Measurements from ENCODE around the gene GRM8. TPM values are rescaled to one million over a fixed set of nuclear protein-coding genes. Genes with fewer than 3 reads are reported as not detected.

GRM8 gene
- total RNA-seq, 1 experiment from 2014 or later = not detected

- no peak for DNase-seq (ENCODE audit: low read depth)
Measured at GRCh38 chr7:126668367-126668752, 584.4 kb downstream of the GRM8 start.

- DNase-seq (ENCODE audit: low read depth) = peak; percentile 71
Measured at GRCh38 chr7:126667742-126668366, 584.9 kb downstream of the GRM8 start.

- DNase-seq (ENCODE audit: low read depth) = no peak
Measured at GRCh38 chr7:126662856-126663255, 589.9 kb downstream of the GRM8 start.

- DNase-seq (ENCODE audit: low read depth) = no peak
Measured at GRCh38 chr7:126659124-126659523, 593.6 kb downstream of the GRM8 start.

- DNase-seq (ENCODE audit: low read depth) = no peak
Measured at GRCh38 chr7:126658684-126659083, 594.1 kb downstream of the GRM8 start.

- no peak for DNase-seq (ENCODE audit: low read depth)
Measured at GRCh38 chr7:126657599-126658358, 595.0 kb downstream of the GRM8 start.

GRCh38 chr7:126657137-126657536 is 595.6 kb downstream of the GRM8 start:
- DNase-seq (ENCODE audit: low read depth) = no peak

- no peak for DNase-seq (ENCODE audit: low read depth)
Measured at GRCh38 chr7:126656165-126656564, 596.6 kb downstream of the GRM8 start.

GRCh38 chr7:126637538-126637937 is 615.2 kb downstream of the GRM8 start:
- DNase-seq (ENCODE audit: low read depth) = no peak

GRCh38 chr7:126635545-126635944 is 617.2 kb downstream of the GRM8 start:
- DNase-seq (ENCODE audit: low read depth) = no peak

GRCh38 chr7:126608339-126608776 is 644.4 kb downstream of the GRM8 start:
- DNase-seq (ENCODE audit: low read depth) = peak; percentile 5

GRCh38 chr7:126606331-126606730 is 646.4 kb downstream of the GRM8 start:
- DNase-seq (ENCODE audit: low read depth) = no peak

GRCh38 chr7:126605553-126605952 is 647.2 kb downstream of the GRM8 start:
- DNase-seq (ENCODE audit: low read depth) = no peak

GRCh38 chr7:126605056-126605455 is 647.7 kb downstream of the GRM8 start:
- no peak for DNase-seq (ENCODE audit: low read depth)

GRCh38 chr7:126589068-126589684 is 663.6 kb downstream of the GRM8 start:
- no peak for DNase-seq (ENCODE audit: low read depth)

GRCh38 chr7:126578338-126578737 is 674.4 kb downstream of the GRM8 start:
- DNase-seq (ENCODE audit: low read depth) = no peak

GRCh38 chr7:126574276-126575250 is 678.2 kb downstream of the GRM8 start:
- peak; percentile 26 for DNase-seq (ENCODE audit: low read depth)

- no peak for DNase-seq (ENCODE audit: low read depth)
Measured at GRCh38 chr7:126570845-126571244, 681.9 kb downstream of the GRM8 start.

- peak; percentile 6 for DNase-seq (ENCODE audit: low read depth)
Measured at GRCh38 chr7:126569402-126569801, 683.3 kb downstream of the GRM8 start.

- DNase-seq (ENCODE audit: low read depth) = no peak
Measured at GRCh38 chr7:126557271-126557670, 695.5 kb downstream of the GRM8 start.

- no peak for DNase-seq (ENCODE audit: low read depth)
Measured at GRCh38 chr7:126541406-126541805, 711.3 kb downstream of the GRM8 start.

GRCh38 chr7:126535176-126535575 is 717.6 kb downstream of the GRM8 start:
- DNase-seq (ENCODE audit: low read depth) = no peak
